Liver (tissue), 9 donors: Measurements from ENCODE around the gene CCDC158. TPM values are rescaled to one million over a fixed set of nuclear protein-coding genes. Genes with fewer than 3 reads are reported as not detected.

Source experiments
- DNase-seq: peaks from one replicate; pipeline ENCODE4 v3.0.0-alpha.2; 2017; ENCODE audit warnings: low spot score
- H3K27ac ChIP-seq, 2 donors: one replicate each; pipeline ENCODE4 v1.7.0; 2013; ENCODE audit warnings: inconsistent platforms in 2 of 2, low read length in 2 of 2, control low read depth in 1 of 2, low read depth in 1 of 2, mild to moderate bottlenecking in 1 of 2
- H3K27me3 ChIP-seq, 4 donors: one replicate each; pipeline versions ENCODE4 v1.6.1 to v1.7.0; 2013; ENCODE audit warnings: low read length in 3 of 4, inconsistent platforms in 1 of 4, mild to moderate bottlenecking in 1 of 4, moderate library complexity in 1 of 4; ENCODE audit not compliant: control insufficient read depth in 4 of 4, insufficient read depth in 4 of 4
- H3K36me3 ChIP-seq, 4 donors: one replicate each; pipeline versions ENCODE4 v1.6.1 to v1.7.0; 2013; ENCODE audit warnings: low read length in 3 of 4, mild to moderate bottlenecking in 3 of 4, low read depth in 1 of 4, moderate library complexity in 1 of 4; ENCODE audit not compliant: control insufficient read depth in 4 of 4, insufficient read depth in 3 of 4
- H3K4me1 ChIP-seq, 4 donors: one replicate each; pipeline versions ENCODE4 v1.6.1 to v1.7.0; 2013; ENCODE audit warnings: low read length in 3 of 4, mild to moderate bottlenecking in 3 of 4, moderate library complexity in 1 of 4; ENCODE audit not compliant: control insufficient read depth in 4 of 4, insufficient read depth in 4 of 4
- H3K4me3 ChIP-seq, 3 donors: one replicate each; pipeline versions ENCODE4 v1.6.1 to v1.7.0; 2013; ENCODE audit warnings: low read length in 3 of 3, control low read depth in 1 of 3, low read depth in 1 of 3, mild to moderate bottlenecking in 1 of 3
- H3K9ac ChIP-seq, 2 donors: one replicate each; pipeline ENCODE4 v1.7.0; 2013; ENCODE audit warnings: low read length in 2 of 2, mild to moderate bottlenecking in 2 of 2, moderate library complexity in 2 of 2, control low read depth in 1 of 2, low read depth in 1 of 2
- H3K9me3 ChIP-seq, 4 donors: one replicate each; pipeline versions ENCODE4 v1.6.1 to v1.7.0; 2013; ENCODE audit warnings: low read length in 3 of 4; ENCODE audit not compliant: control insufficient read depth in 4 of 4
- ATF3 ChIP-seq: IDR thresholded peaks from 2 replicates; pipeline ENCODE4 v1.6.1; 2016; ENCODE audit warnings: antibody characterized with exemption
- CTCF ChIP-seq: fragments of 150-350 bp; IDR thresholded peaks from 2 replicates; pipeline ENCODE4 v1.5.1; 2017; ENCODE audit warnings: improper control_type of control experiment, low read depth, low read length; ENCODE audit not compliant: missing input control
- EGR1 ChIP-seq, 2 donors: IDR thresholded peaks; 2 replicates each; pipeline ENCODE4 v1.6.1; 2016 to 2018; ENCODE audit warnings: antibody characterized with exemption in 2 of 2, low read depth in 2 of 2
- FOXA1 ChIP-seq: IDR thresholded peaks from 2 replicates; pipeline ENCODE4 v1.6.1; 2016; ENCODE audit warnings: antibody characterized with exemption
- HNF4A ChIP-seq, 2 donors: conservative IDR thresholded peaks; 2 replicates each; pipeline ENCODE4 v1.6.1; 2016; ENCODE audit warnings: antibody characterized with exemption in 2 of 2, mild to moderate bottlenecking in 2 of 2
- HNF4G ChIP-seq: IDR thresholded peaks from 2 replicates; pipeline ENCODE4 v1.6.1; 2016; ENCODE audit warnings: antibody characterized with exemption
- JUND ChIP-seq, 2 donors: IDR thresholded peaks; 2 replicates each; pipeline ENCODE4 v1.6.1; 2016; ENCODE audit warnings: antibody characterized with exemption in 2 of 2
- MAX ChIP-seq: IDR thresholded peaks from 2 replicates; pipeline ENCODE4 v1.6.1; 2016; ENCODE audit warnings: antibody characterized with exemption
- NR2F2 ChIP-seq: IDR thresholded peaks from 2 replicates; pipeline ENCODE4 v1.6.1; 2016; ENCODE audit warnings: antibody characterized with exemption
- REST ChIP-seq: IDR thresholded peaks from 2 replicates; pipeline ENCODE4 v1.6.1; 2016; ENCODE audit warnings: antibody characterized with exemption, mild to moderate bottlenecking
- RXRA ChIP-seq, 2 donors: IDR thresholded peaks; 2 replicates each; pipeline ENCODE4 v1.6.1; 2017 to 2018; ENCODE audit warnings: antibody characterized with exemption in 2 of 2, mild to moderate bottlenecking in 1 of 2
- SP1 ChIP-seq: IDR thresholded peaks from 2 replicates; pipeline ENCODE4 v1.6.1; 2018; ENCODE audit warnings: antibody characterized with exemption, mild to moderate bottlenecking
- TAF1 ChIP-seq: conservative IDR thresholded peaks from 2 replicates; pipeline ENCODE4 v1.6.1; 2016; ENCODE audit warnings: antibody characterized with exemption, mild to moderate bottlenecking
- YY1 ChIP-seq: IDR thresholded peaks from 2 replicates; pipeline ENCODE4 v1.6.1; 2016; ENCODE audit warnings: antibody characterized with exemption, mild to moderate bottlenecking
- ZBTB33 ChIP-seq: IDR thresholded peaks from 2 replicates; pipeline ENCODE4 v1.6.1; 2016; ENCODE audit warnings: antibody characterized with exemption
- WGBS: extraction: QIAGEN DNeasy Blood & Tissue Kit; methylation state at CpG from one replicate; pipeline ENCODE4 v1.1.7; 2013; 5-methylcytosine and 5-hydroxymethylcytosine counted together
- polyA plus RNA-seq, 2 donors: library from polyadenylated mRNA; stranded (reverse) in 1 of 2; unstranded in 1 of 2; fragments of 200-250 nt in 1 of 2; fragments of >200 nt in 1 of 2; fragmentation: Nextera tagmentation in 1 of 2; extraction: Ambion mirVana in 1 of 2; gene quantifications; one replicate each; pipeline versions ENCODE4 v1.2.1 to v1.2.3, GENCODE V29; 2013 to 2015
- total RNA-seq, 2 donors: library from RNA; depleted of rRNA; stranded (reverse); fragments of >200 nt; gene quantifications; one replicate each; pipeline ENCODE4 v1.2.3, GENCODE V29; 2014
- donor health status: healthy.
- donor health status: healthy.
- donor health status: healthy.
- donor health status: healthy.
- donor health status: healthy.

CCDC158 gene
- total and polyA plus RNA-seq, 4 donors: 0.28 to 4.0 (median 1.1) TPM

GRCh38 chr4:76376534-76376933, 44.4 kb downstream of the CCDC158 start (continued):
- TF ChIP-seq ZBTB33 (peak; percentile 40), FOXA1 (peak; percentile 92), CTCF (no peak)

GRCh38 chr4:76375703-76376102, 45.2 kb downstream of the CCDC158 start:
- Histone ChIP-seq H3K4me3 (no peak overlapping the region), H3K36me3 (no peaks in the 10 kb centered on the region), H3K27ac (peak overlapping the region in 1 of 2 donors; percentile 48), H3K27me3 (no peaks in the 10 kb centered on the region), H3K9me3 (no peaks in the 10 kb centered on the region), H3K9ac (peak overlapping the region in 1 of 2 donors; percentile 10), H3K4me1 (peaks cover 5 to 54% (median 36%) of the 10 kb centered on the region in 4 donors)
- TF ChIP-seq JUND (IDR thresholded peaks at IDR 0.05) (no peak), MAX (no peak), NR2F2 (no peak), CTCF (no peak), SP1 (no peak), FOXA1 (no peak), HNF4A (conservative IDR thresholded peaks at IDR 0.05) (no peak), ZBTB33 (no peak), YY1 (no peak), HNF4G (no peak)
- 83% methylated on average over 1 of the region's 1 CpG for WGBS
- no peak for DNase-seq

GRCh38 chr4:76374798-76375197, 46.1 kb downstream of the CCDC158 start:
- no peak overlapping the region for H3K27ac ChIP-seq
- TF ChIP-seq TAF1 (no peak), HNF4G (no peak), YY1 (no peak), EGR1 (IDR thresholded peaks at IDR 0.05; ENCODE audit: low read depth in 2 of 2) (no peak), CTCF (no peak), HNF4A (conservative IDR thresholded peaks at IDR 0.05) (no peak), REST (no peak), RXRA (IDR thresholded peaks at IDR 0.05) (no peak), ATF3 (no peak), NR2F2 (no peak)

More at GRCh38 chr4:76374798-76375197, 46.1 kb downstream of the CCDC158 start:
- peaks cover 5 to 54% (median 36%) of the 10 kb centered on the region in 4 donors for H3K4me1 ChIP-seq
- no peaks in the 10 kb centered on the region for H3K36me3 ChIP-seq
- no peak overlapping the region for H3K9ac ChIP-seq
- DNase-seq: no peak
- no peak overlapping the region for H3K4me3 ChIP-seq
- 11% methylated on average over 1 of the region's 1 CpG for WGBS
- H3K27me3 ChIP-seq: no peaks in the 10 kb centered on the region
- no peaks in the 10 kb centered on the region for H3K9me3 ChIP-seq
